ENCODE data around the gene NAIP. TPM values are rescaled to one million over a fixed set of nuclear protein-coding genes. Genes with fewer than 3 reads are reported as not detected.
"Not testable (repeated sequence)": the region's sequence is repeated elsewhere in the genome, so short reads cannot be mapped to it uniquely, and the experiment has no call there.

The NAIP gene
- total RNA-seq = 1 to 10 TPM; 4.3 to 5.0 TPM

- H3K9me3 Mint-ChIP-seq; CTCF ChIA-PET; H3K27me3 Mint-ChIP-seq (ENCODE audit: low read depth); intact Hi-C loops (cut with micrococcal nuclease); H3K36me3 Mint-ChIP-seq (ENCODE audit: low read depth); H3K4me3 Mint-ChIP-seq; H3K4me1 Mint-ChIP-seq (ENCODE audit: low read depth); H3K27ac Mint-ChIP-seq; DNase-seq: not testable (repeated sequence)
Observed at GRCh38 chr5:71025289-71025953, at the start of gene NAIP. Gene NAIP, minus strand, starts transcription at chr5:71025339. Its CDS starts 12,424 bp downstream, at chr5:71012915.

GRCh38 chr5:71067262-71067928 lies 42.3 kb upstream of the NAIP start, which contains the start of gene GTF2H2:
Gene GTF2H2, minus strand, starts transcription at chr5:71067676. Its CDS starts 4,913 bp downstream, at chr5:71062763.
- intact Hi-C loops (cut with micrococcal nuclease); H3K4me3 Mint-ChIP-seq; H3K36me3 Mint-ChIP-seq (ENCODE audit: low read depth); H3K27me3 Mint-ChIP-seq (ENCODE audit: low read depth); H3K4me1 Mint-ChIP-seq (ENCODE audit: low read depth); H3K9me3 Mint-ChIP-seq; H3K27ac Mint-ChIP-seq; DNase-seq; CTCF ChIA-PET: not testable (repeated sequence)

GRCh38 chr5:71061322-71061721 lies 36.2 kb upstream of the NAIP start:
- H3K27me3 Mint-ChIP-seq (ENCODE audit: low read depth); intact Hi-C loops (cut with micrococcal nuclease); DNase-seq; CTCF ChIA-PET; H3K36me3 Mint-ChIP-seq (ENCODE audit: low read depth); H3K4me3 Mint-ChIP-seq; H3K9me3 Mint-ChIP-seq; H3K27ac Mint-ChIP-seq; H3K4me1 Mint-ChIP-seq (ENCODE audit: low read depth): not testable (repeated sequence)

- intact Hi-C loops (cut with micrococcal nuclease); H3K27ac Mint-ChIP-seq; CTCF ChIA-PET; H3K36me3 Mint-ChIP-seq (ENCODE audit: low read depth); H3K4me1 Mint-ChIP-seq (ENCODE audit: low read depth); H3K27me3 Mint-ChIP-seq (ENCODE audit: low read depth); H3K9me3 Mint-ChIP-seq; H3K4me3 Mint-ChIP-seq; DNase-seq: not testable (repeated sequence)
Observed at GRCh38 chr5:71059426-71059825, 34.3 kb upstream of the NAIP start.

GRCh38 chr5:71044808-71045207 lies 19.7 kb upstream of the NAIP start:
- H3K4me3 Mint-ChIP-seq; DNase-seq; H3K36me3 Mint-ChIP-seq (ENCODE audit: low read depth); H3K27ac Mint-ChIP-seq; H3K9me3 Mint-ChIP-seq; H3K27me3 Mint-ChIP-seq (ENCODE audit: low read depth); CTCF ChIA-PET; H3K4me1 Mint-ChIP-seq (ENCODE audit: low read depth); intact Hi-C loops (cut with micrococcal nuclease): not testable (repeated sequence)

- H3K27me3 Mint-ChIP-seq (ENCODE audit: low read depth); H3K4me3 Mint-ChIP-seq; intact Hi-C loops (cut with micrococcal nuclease); H3K36me3 Mint-ChIP-seq (ENCODE audit: low read depth); H3K9me3 Mint-ChIP-seq; H3K27ac Mint-ChIP-seq; CTCF ChIA-PET; H3K4me1 Mint-ChIP-seq (ENCODE audit: low read depth); DNase-seq: not testable (repeated sequence)
Observed at GRCh38 chr5:71044128-71044527, 19.0 kb upstream of the NAIP start.

- H3K27me3 Mint-ChIP-seq (ENCODE audit: low read depth); H3K4me1 Mint-ChIP-seq (ENCODE audit: low read depth); H3K9me3 Mint-ChIP-seq; CTCF ChIA-PET; H3K27ac Mint-ChIP-seq; DNase-seq; H3K4me3 Mint-ChIP-seq; intact Hi-C loops (cut with micrococcal nuclease); H3K36me3 Mint-ChIP-seq (ENCODE audit: low read depth): not testable (repeated sequence)
Observed at GRCh38 chr5:71031046-71031776, 6.1 kb upstream of the NAIP start.

GRCh38 chr5:71020643-71021042 lies 4.5 kb downstream of the NAIP start:
- H3K4me3 Mint-ChIP-seq; H3K9me3 Mint-ChIP-seq; H3K27ac Mint-ChIP-seq; H3K4me1 Mint-ChIP-seq (ENCODE audit: low read depth); CTCF ChIA-PET; intact Hi-C loops (cut with micrococcal nuclease); DNase-seq; H3K36me3 Mint-ChIP-seq (ENCODE audit: low read depth); H3K27me3 Mint-ChIP-seq (ENCODE audit: low read depth): not testable (repeated sequence)

- DNase-seq; H3K4me1 Mint-ChIP-seq (ENCODE audit: low read depth); H3K9me3 Mint-ChIP-seq; intact Hi-C loops (cut with micrococcal nuclease); H3K27me3 Mint-ChIP-seq (ENCODE audit: low read depth); CTCF ChIA-PET; H3K36me3 Mint-ChIP-seq (ENCODE audit: low read depth); H3K4me3 Mint-ChIP-seq; H3K27ac Mint-ChIP-seq: not testable (repeated sequence)
Observed at GRCh38 chr5:71018376-71019005, 6.6 kb downstream of the NAIP start.

GRCh38 chr5:71014176-71014575 lies 11.0 kb downstream of the NAIP start:
- intact Hi-C loops (cut with micrococcal nuclease) = no loop called here
- Mint-ChIP-seq H3K27me3 (ENCODE audit: low read depth) (no peaks in the 10 kb centered on the region), H3K4me1 (ENCODE audit: low read depth) (no peaks in the 10 kb centered on the region), H3K9me3 (no peaks in the 10 kb centered on the region), H3K27ac (no peak overlapping the region), H3K4me3 (no peak overlapping the region), H3K36me3 (ENCODE audit: low read depth) (peaks cover 2% of the 10 kb centered on the region)
- DNase-seq = no peak
- CTCF ChIA-PET = no interaction called here

- peaks cover 2% of the 10 kb centered on the region for H3K36me3 Mint-ChIP-seq (ENCODE audit: low read depth)
- intact Hi-C loops (cut with micrococcal nuclease) = no loop called here
- H3K27me3 Mint-ChIP-seq (ENCODE audit: low read depth) = no peaks in the 10 kb centered on the region
- CTCF ChIA-PET = interaction anchor here (0.7 kb wide), 1 partner anchor 460 kb away, joined by 3 read pairs; no protein-coding TSS in a partner anchor
- DNase-seq = no peak
- H3K4me3 Mint-ChIP-seq = no peak overlapping the region
- H3K27ac Mint-ChIP-seq = no peak overlapping the region
- H3K9me3 Mint-ChIP-seq = no peaks in the 10 kb centered on the region
- no peaks in the 10 kb centered on the region for H3K4me1 Mint-ChIP-seq (ENCODE audit: low read depth)
Observed at GRCh38 chr5:71013575-71013974, 11.6 kb downstream of the NAIP start.

GRCh38 chr5:71011194-71011792 lies 13.8 kb downstream of the NAIP start:
- Mint-ChIP-seq H3K36me3 (ENCODE audit: low read depth) (peaks cover 2% of the 10 kb centered on the region), H3K4me3 (no peak overlapping the region), H3K9me3 (no peaks in the 10 kb centered on the region), H3K27ac (no peak overlapping the region), H3K27me3 (ENCODE audit: low read depth) (no peaks in the 10 kb centered on the region), H3K4me1 (ENCODE audit: low read depth) (no peaks in the 10 kb centered on the region)
- intact Hi-C loops (cut with micrococcal nuclease) = no loop called here
- DNase-seq = no peak
- CTCF ChIA-PET = no interaction called here

All from activated naive CD4-positive, alpha-beta T cell treated with anti-CD3 and anti-CD28 coated beads for 36 hours (primary cell).